GM19455 (cell line): ENCODE results near the gene EIF4H.
"Not testable (repeated sequence)": the region's sequence is repeated elsewhere in the genome, so short reads cannot be mapped to it uniquely, and the experiment has no call there.

Experiments used
- ATAC-seq: cut with Tn5 transposase; IDR thresholded peaks from one replicate; pipeline ENCODE4 v1.9.1; 2021; ENCODE audit not compliant: unreplicated experiment

Gene EIF4H

GRCh38 chr7:74197449-74198124 is 23.4 kb downstream of the EIF4H start:
- no peak for ATAC-seq

DNA sequence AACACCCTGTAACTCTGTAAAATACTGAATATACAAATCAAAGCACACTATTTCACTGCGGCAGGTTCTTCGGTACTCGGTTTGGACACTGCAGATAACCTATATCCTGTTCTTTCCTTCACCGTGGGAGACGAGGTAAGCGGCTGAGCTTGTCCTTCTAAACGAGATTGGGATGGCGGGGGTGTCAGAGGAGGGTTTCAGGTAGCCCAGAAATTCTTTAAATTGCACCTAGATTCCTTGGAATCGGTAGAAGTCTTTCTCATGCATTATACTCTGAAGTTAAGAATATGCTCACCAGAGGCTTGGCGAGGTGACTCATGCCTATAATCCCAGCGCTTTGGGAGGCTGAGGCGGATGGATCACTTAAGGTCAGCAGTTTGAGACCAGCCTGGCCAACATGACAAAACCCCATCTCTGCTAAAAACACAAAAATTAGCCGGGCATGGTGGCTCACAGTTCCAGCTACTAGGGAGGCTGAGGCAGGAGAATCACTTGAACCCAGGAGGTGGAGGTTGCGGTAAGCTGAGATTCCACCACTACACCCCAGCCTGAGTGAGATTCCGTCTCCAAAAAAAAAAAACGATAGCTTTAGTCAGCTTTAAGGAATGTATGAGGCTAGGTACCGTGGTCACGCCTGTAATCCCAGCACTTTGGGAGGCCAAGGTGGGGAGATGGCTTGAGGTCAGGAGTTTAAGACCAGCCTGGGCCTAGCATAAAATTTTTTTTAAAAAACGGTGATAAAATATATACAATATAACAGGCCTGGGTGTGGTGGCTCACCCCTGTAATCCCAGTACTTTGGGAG is 25.6 kb downstream of the EIF4H start:
- no peak for ATAC-seq

DNA sequence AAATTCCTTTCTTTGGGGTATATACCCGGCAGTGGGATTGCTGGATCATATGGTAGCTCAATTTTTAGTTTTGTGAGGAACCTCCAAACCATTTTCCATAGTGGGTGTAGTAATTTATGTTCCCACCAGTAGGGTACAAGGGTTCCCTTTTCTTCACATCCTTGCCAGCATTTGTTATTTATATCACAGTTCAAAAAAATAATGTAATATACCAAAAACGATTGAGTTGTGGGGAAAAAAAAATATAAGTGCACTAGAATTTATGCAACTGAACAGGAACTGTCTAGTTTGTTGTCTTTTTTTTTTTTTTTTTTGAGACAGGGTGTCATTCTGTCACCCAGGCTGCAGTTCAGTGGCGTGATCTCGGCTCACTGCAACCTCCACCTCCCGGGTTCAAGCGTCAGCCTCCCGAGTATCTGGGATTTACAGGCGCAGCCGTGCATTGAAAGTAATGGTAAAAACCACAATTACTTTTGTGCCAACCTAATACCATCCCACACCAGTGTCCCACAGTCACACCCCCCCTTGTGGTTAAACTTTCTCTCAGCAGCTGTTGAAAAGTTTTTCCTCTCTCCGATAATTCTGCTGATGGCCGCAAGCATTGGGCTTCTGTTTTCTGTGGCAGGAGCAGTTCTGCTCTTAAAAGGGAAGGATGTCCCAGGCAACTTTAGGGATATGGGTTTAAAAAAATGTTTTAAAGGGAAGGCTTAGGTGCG is 28.8 kb downstream of the EIF4H start:
- ATAC-seq, result no peak

- ATAC-seq, result no peak
Observed at GRCh38 chr7:74203956-74204618, 29.9 kb downstream of the EIF4H start.

GRCh38 chr7:74206052-74206451 is 31.9 kb downstream of the EIF4H start:
- not testable (repeated sequence) for ATAC-seq

DNA sequence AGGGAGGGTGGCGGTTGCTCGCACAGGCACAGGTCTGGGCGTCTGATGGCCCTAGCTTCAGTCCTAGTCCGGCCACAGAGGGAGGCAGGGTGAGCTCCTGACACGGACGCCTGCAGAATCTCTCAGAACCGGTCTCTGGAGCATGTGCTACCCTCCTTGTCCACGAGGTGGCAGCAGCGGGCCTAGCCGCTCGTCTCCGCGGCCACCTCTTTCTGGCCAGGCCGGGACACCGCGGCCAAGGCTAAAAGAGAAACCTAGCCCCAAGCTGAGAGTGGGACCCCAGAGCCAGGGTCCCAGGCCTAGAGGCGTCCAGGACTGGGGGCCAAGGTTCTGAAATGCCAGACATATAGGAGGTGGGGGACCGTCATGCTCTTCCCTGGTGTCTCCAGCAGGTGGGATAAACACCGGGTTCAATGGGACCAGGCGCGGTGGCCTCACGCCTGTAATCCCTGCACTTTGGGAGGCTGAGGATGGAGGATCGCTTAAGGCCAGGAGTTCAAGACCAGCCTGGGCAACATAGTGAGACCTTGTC is 32.5 kb downstream of the EIF4H start:
- no peak for ATAC-seq

DNA sequence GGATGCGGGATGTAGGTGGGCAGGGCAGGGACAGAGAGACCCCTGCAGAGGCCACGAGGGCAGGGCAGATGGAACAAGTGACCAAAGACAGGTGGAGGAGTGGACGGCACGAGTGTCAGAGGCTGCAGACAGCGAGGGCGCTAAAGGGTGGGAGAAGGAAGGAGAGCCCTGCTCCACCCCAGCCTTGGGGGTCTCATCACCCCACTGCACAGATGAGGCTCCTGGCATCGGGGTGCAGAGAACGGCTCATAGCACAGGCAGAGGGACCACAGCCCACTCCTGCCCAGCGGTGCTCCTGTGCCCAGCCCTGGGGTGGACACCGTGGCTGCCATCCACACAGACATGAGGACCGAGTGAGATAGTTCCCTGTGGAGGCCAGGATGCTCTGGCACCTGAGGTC is 33.4 kb downstream of the EIF4H start:
- ATAC-seq, result no peak

DNA sequence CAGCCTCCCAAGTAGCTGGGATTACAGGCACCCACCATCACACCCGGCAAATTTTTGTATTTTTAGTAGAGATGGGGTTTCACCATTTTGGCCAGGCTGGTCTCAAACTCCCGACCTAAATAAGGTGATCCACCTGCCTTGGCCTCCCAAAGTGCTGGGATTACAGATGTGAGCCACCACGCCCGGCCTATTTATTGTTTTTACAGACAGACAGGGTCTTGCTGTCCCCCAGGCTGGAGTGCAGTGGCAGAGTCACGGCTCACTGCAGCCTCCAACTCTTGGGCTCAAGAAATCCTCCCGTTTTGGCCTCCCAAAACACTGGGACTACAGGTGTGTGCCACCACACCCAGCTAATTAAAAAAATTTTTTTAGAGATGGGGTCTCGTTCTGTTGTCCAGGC is 34.1 kb downstream of the EIF4H start:
- not testable (repeated sequence) for ATAC-seq

DNA sequence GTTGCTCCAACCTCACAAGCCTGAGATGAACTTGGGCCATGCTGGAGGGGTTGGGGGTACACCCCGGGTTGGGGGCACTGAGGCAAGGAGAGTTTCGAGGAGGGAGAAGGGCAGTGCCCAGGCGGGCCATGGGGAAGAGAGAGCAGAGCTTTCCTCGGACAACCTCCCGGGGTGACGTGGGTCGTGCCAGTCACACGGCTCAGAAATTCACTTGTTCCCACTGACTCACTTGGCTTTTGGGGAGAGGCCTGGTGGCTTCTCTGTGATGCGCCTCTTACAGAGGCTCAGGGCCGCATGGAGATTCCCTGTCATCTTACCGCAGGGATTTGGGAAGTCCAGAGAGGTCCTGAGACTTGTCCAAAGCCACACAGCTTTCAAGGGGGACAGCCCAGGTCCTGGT is 38.5 kb downstream of the EIF4H start:
- ATAC-seq, result no peak

DNA sequence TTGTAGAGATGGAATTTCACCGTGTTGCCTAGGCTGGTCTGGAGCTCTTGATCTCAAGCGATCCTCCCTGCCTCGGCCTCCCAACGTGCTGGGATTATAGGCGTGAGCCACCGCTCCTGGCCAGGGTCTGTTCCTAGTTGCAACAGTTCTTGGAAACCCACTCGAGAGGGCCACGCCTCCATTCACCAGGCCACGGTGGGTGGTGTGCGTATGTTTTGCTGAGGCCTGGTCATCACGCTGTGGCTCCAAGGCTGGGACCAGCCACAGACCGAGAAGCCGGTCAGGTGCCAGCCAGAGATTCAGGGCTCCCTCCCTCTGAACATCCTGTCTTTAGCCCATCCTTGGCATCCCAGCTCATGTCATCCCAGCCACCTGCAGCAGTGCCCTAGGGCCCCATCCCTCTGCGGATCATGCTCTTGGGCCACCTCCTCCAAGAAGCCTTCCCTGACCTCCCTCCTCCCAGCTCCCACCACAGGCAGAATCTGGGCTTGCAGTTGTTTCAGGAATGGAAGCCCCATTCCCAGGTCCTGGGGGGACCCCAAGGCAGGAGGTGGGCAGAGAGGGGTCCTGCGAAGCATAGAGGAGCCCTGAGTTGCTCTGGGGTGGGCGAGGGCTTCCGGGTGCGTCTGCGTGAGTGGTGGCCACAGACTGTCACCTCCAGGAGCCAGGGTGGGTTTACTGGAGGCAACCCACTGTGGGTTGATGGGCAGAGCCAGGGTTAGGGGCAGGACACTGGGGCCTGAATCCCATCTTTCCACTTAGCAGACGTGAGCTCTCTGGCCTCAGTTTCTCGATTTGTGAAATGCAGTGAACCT is 40.9 kb downstream of the EIF4H start:
- no peak for ATAC-seq

DNA sequence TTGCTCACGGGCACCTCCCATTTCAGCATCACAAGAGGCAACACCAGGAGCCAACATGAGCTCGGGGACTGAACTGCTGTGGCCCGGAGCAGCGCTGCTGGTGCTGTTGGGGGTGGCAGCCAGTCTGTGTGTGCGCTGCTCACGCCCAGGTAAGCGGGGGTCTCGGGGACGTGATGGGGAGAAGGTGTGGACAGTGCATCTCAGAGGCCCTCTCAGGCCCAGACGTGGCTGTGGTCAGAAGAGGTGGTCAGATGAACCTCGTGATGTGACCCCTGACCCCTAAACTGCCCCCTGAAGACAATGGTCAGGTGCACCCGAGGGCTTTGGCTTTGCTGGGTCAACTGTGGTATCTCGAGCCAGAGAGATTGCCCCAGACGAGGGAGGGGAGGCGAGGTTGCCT is 41.8 kb downstream of the EIF4H start:
- ATAC-seq, result no peak

DNA sequence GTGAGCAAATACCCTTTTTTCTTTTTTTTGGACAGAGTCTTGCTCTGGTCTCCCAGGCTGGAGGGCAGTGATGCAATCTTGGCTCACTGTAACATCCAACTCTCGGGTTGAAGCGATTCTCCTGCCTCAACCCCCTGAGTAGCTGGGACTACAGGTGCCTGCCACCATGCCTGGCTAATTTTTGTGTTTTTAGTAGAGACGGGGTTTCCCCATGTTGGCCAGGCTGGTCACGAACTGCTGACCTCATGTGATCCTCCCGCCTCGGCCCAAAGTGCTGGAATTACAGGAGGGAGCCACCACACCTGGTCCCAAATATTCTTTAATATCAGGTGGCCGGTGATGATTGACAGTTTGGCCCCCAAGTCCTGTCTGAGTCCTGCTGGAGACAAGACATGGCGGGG is 42.2 kb downstream of the EIF4H start:
- ATAC-seq, result no peak

DNA sequence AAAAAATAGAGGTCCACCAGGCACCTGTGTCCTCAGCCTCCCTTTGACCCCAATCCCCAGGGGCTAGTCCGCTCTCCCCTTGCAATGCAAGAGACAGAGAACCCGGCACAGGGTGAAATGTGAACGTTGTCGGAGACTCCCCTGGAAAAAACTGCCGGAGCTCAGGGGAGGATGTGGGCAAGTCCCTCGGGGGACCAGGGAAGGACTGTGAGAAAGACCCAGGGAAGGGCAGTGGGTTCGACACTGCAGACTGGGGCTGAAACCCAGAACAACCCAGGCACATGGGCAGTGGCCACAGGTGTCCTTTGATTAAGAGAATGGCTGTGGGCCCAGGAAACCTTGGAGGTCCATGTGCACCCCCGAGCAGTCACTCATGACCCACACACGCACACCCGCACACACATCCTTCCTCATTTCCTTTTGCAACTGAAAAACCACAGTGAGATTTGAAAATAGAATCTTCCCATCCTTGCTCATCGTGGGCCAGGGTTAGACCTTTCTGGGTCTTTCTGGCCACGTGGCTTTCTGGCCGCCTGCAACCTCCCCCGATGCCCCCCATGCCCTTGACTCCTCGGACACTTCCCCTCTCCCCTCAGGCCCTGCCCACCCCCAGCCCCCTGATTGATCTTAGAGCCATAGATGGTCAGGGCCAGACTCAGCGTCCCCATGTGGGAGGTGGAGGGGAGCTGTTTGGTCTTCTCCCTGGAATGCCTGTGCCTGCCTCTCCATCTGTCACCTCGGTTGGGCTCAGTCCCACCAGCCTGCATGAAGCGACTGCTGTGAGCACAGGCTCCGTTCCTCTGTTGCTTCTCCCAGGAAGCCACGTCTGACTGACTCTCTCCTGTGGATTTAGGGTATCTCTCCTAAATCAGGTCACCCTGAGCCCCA is 43.5 kb downstream of the EIF4H start:
- no peak for ATAC-seq

DNA sequence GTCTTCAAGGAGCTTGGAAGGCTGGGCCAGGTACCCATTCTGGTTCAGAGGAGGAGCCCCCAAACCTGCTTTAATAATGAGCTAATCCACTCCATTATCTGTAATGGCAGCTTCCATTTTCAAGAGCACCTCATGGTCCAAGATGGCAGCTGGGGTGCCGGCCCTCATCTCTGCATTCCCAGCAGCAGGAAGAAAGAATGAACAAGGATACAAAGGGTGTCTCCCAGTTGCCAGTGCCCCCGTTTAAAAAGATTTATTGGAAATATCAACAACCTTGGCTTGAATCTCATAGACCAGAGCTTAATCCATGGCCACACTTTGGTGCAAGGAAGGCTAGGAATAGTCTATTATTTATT is 44.2 kb downstream of the EIF4H start:
- no peak for ATAC-seq

GRCh38 chr7:74219416-74219815 is 45.3 kb downstream of the EIF4H start:
- ATAC-seq, result no peak

GRCh38 chr7:74220229-74220628 is 46.1 kb downstream of the EIF4H start:
- ATAC-seq, result no peak

- no peak for ATAC-seq
Observed at GRCh38 chr7:74221713-74222112, 47.6 kb downstream of the EIF4H start.

DNA sequence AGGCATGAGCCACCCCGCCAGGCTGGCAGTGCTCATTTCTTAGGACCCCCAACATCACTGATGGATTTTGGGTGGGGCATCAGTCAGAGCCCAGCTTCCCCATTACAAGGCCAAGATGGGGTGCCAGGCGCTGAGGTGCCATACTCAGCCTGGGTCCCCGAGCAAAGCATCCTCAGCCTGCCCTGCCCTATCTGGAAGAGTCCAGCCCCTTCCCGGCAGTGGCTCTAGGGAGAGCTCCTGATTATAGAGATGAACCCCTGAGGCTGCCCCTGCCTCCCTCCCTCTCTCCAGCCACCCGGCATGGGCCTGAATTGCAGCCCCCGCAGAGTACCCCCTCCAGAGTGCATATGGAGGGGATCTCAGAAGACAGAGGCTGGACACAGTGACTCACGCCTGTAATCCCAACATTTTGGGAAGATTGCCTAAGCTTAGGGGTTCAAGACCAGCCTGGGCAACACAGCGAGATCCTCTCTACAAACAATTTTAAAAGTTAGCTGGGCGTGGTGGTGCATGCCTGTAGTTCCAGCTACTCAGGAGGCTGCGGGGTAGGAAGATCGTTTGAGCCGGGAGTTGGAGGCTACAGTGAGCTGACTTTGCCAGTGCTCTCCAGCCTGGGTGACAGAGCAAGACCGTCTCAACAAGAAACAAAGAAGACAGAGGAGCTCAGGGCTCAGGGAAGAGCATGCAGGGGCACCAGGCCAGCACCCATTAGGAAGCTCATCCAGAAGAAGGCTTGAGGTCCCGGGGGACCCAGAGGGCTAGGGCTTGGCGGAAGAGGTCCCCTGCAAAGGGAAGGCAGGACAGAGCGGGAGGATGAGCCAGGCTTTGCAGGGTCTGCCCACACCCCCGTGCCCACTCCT is 48.9 kb downstream of the EIF4H start:
- ATAC-seq, result no peak
